Femur (tissue), 1 donor: ENCODE data around the gene NTN5.

Experiments
- DNase-seq: peaks from one replicate; pipeline ENCODE4 v3.0.0-alpha.2; 2017

NTN5 gene

DNA sequence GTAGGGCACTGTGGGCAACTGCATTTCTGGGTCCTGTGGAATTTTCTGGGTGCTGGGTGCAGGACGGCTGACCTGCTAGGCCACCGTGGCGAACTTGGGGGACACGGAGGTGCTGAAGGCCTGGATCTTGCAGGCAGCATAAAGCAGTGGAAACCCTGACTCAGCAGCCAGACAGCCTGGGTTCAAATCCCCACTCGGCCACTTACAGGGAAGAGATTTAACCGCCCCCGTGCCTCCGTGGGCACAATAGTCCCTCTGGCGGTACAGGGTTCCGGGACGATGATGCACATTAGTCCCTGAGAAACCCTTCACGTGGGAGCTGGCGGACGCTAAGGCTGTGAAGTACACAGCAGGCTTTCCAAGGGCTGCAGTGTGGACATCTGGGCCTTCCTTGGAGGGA lies 60.9 kb downstream of the NTN5 start:
- no peak for DNase-seq
